Neural cell (in vitro differentiated cells): Measurements from ENCODE around the gene CDH4.

Source experiments
- CTCF ChIP-seq: fragments of 450-650 bp; IDR thresholded peaks from 2 replicates; pipeline ENCODE4 v1.5.1; 2014; ENCODE audit warnings: antibody characterized with exemption, mild to moderate bottlenecking, moderate library complexity; ENCODE audit not compliant: poor library complexity, severe bottlenecking
- POLR2AphosphoS5 ChIP-seq: IDR thresholded peaks from 2 replicates; pipeline ENCODE4 v1.6.1; 2012
- TAF1 ChIP-seq: IDR thresholded peaks from 2 replicates; pipeline ENCODE4 v1.6.1; 2012; ENCODE audit warnings: low read depth

- no peak for TF ChIP-seq CTCF
- TF ChIP-seq POLR2AphosphoS5, result no peak
- TF ChIP-seq TAF1, result no peak
Measured at GRCh38 chr20:61802721-61803311, 550.8 kb downstream of the CDH4 start.
